K562 (cell line): ENCODE data around the gene ZSWIM7. TPM values are rescaled to one million over a fixed set of nuclear protein-coding genes. Genes with fewer than 3 reads are reported as not detected.
A peak's percentile ranks its signal among the peaks of the same experiment; 100 is the strongest.

Experiments used
- ATAC-seq: fragments of 200-7000 bp; cut with Tn5 transposase; 3 replicates; pipeline ENCODE4 v1.9.1; 2020; ENCODE audit warnings: moderate library complexity
- BruUV-seq: library from RNA; stranded (reverse); fragments of 400-500 nt; replicated peaks from 2 replicates; lab custom pipeline; 2021; lab: Mats Ljungman, UMichigan
- CTCF ChIA-PET: fragments of 300-600 bp; formaldehyde crosslinking; extraction: SDS; loops from one replicate; lab custom pipeline; 2021; ENCODE audit warnings: low intra/inter-chr PET ratio; lab: Yijun Ruan, JAX
- POLR2A ChIA-PET: fragments of 300-600, 350-650 bp; sonication (Branson Sonifier 250); formaldehyde crosslinking; extraction: SDS; loops from one replicate; lab custom pipeline; 2021; ENCODE audit warnings: antibody characterized with exemption, inconsistent platforms; lab: Yijun Ruan, JAX
- DNase-seq, 4 experiments: peaks; one replicate each; pipeline versions ENCODE4 v3.0.0 to v3.0.0-alpha.2; 2011 to 2018; ENCODE audit warnings: low spot score in 3 of 4, mixed read lengths in 3 of 4; ENCODE audit errors: extremely low read depth in 1 of 4
- FAIRE-seq: peaks from 2 replicates; lab custom pipeline; 2011; peaks lifted over from hg19 to GRCh38; lab: Jason Lieb, UNC
- H2AFZ ChIP-seq: 2 replicates; pipeline ENCODE4 v1.6.0; 2011; ENCODE audit warnings: low read depth, low read length, control low read depth, inconsistent platforms
- H3K27ac ChIP-seq: fragments of 200-600 bp; 3 replicates; pipeline ENCODE4 v1.8.0; 2011; ENCODE audit warnings: low read depth, mild to moderate bottlenecking, control low read depth, inconsistent platforms, low read length, moderate library complexity, mixed read lengths; ENCODE audit errors: extremely low read depth
- H3K27me3 ChIP-seq, 2 experiments: fragments of 300-600 bp in 1 of 2; 2 replicates in 1 of 2; 3 replicates in 1 of 2; pipeline versions ENCODE4 v1.6.0 to v1.8.0; 2011; ENCODE audit warnings: inconsistent platforms in 2 of 2, low read length in 2 of 2, mild to moderate bottlenecking in 1 of 2, mixed read lengths in 1 of 2, moderate library complexity in 1 of 2; ENCODE audit not compliant: control insufficient read depth in 2 of 2, insufficient read depth in 2 of 2
- H3K36me3 ChIP-seq: fragments of 300-600 bp; 3 replicates; pipeline ENCODE4 v1.8.0; 2011; ENCODE audit warnings: mild to moderate bottlenecking, low read length, inconsistent platforms; ENCODE audit not compliant: control insufficient read depth, insufficient read depth
- H3K4me1 ChIP-seq, 2 experiments: fragments of 200-600 bp in 1 of 2; replicated peaks in 1 of 2; 2 replicates in 1 of 2; 3 replicates in 1 of 2; pipeline versions ENCODE4 v1.5.1 to v1.8.0; 2011; ENCODE audit warnings: inconsistent platforms in 2 of 2, low read length in 2 of 2, mild to moderate bottlenecking in 1 of 2, mixed read lengths in 1 of 2, moderate library complexity in 1 of 2; ENCODE audit not compliant: control insufficient read depth in 2 of 2, insufficient read depth in 2 of 2
- H3K4me2 ChIP-seq: 2 replicates; pipeline ENCODE4 v1.6.1; 2011; ENCODE audit warnings: low read length, control low read depth, inconsistent platforms, mixed read lengths; ENCODE audit not compliant: insufficient read depth
- H3K4me3 ChIP-seq: fragments of 200-600 bp; sonication (generic), shearing (Covaris generic); 2 replicates; pipeline ENCODE4 v1.5.1; 2016; ENCODE audit warnings: control low read depth, inconsistent platforms
- H3K79me2 ChIP-seq: fragments of 200-600 bp; 3 replicates; pipeline ENCODE4 v1.8.0; 2011; ENCODE audit warnings: low read length, inconsistent platforms; ENCODE audit not compliant: control insufficient read depth, insufficient read depth
- H3K9ac ChIP-seq, 2 experiments: 2 replicates each; pipeline versions ENCODE4 v1.6.0 to v1.6.1; 2011; ENCODE audit warnings: low read depth in 2 of 2, low read length in 2 of 2, control low read depth in 1 of 2, inconsistent platforms in 1 of 2, mild to moderate bottlenecking in 1 of 2, mixed read lengths in 1 of 2; ENCODE audit not compliant: insufficient read depth in 1 of 2
- H3K9me1 ChIP-seq: one replicate; pipeline ENCODE4 v1.6.0; 2011; ENCODE audit warnings: inconsistent platforms, mild to moderate bottlenecking, low read length, moderate library complexity; ENCODE audit not compliant: control insufficient read depth, insufficient read depth
- H3K9me3 ChIP-seq: replicated peaks from 2 replicates; pipeline ENCODE4 v1.5.1; 2011; ENCODE audit warnings: low read depth, low read length, inconsistent platforms; ENCODE audit not compliant: control insufficient read depth, insufficient read depth
- H4K20me1 ChIP-seq: replicated peaks from 2 replicates; pipeline ENCODE4 v1.6.1; 2011; ENCODE audit warnings: low read length, inconsistent platforms, mixed read lengths; ENCODE audit not compliant: control insufficient read depth, insufficient read depth
- ASH1L ChIP-seq: fragments of 450-650 bp; IDR thresholded peaks from 2 replicates; pipeline ENCODE4 v1.6.1; 2018; ENCODE audit warnings: borderline replicate concordance, mild to moderate bottlenecking, low read depth; ENCODE audit not compliant: partially characterized antibody
- C11orf30 ChIP-seq: fragments of 450-650 bp; IDR thresholded peaks from 2 replicates; pipeline ENCODE4 v1.6.1; 2016; ENCODE audit warnings: low read depth, mild to moderate bottlenecking
- CHD1 ChIP-seq: fragments of 200-600 bp; sonication (generic); IDR thresholded peaks from one replicate; pipeline ENCODE4 v1.6.1; 2012; ENCODE audit warnings: mild to moderate bottlenecking, moderate library complexity, low read length, inconsistent platforms
- ESRRA ChIP-seq: fragments of 450-650 bp; IDR thresholded peaks from 2 replicates; pipeline ENCODE4 v1.6.1; 2014; ENCODE audit warnings: low read depth, mild to moderate bottlenecking, moderate library complexity, borderline replicate concordance
- ETV6 ChIP-seq, 3 experiments: fragments of 150-350 bp in 1 of 3; sonication (generic) in 1 of 3; formaldehyde crosslinking in 1 of 3; IDR thresholded peaks; 2 replicates each; pipeline versions ENCODE4 v1.6.1 to v1.8.0; 2014 to 2022; ENCODE audit warnings: borderline replicate concordance in 2 of 3, low read depth in 2 of 3, antibody characterized with exemption in 1 of 3, low read length in 1 of 3, mild to moderate bottlenecking in 1 of 3, missing genetic modification reagents in 1 of 3
- GATAD2A ChIP-seq: fragments of 450-650 bp; IDR thresholded peaks from 2 replicates; pipeline ENCODE4 v1.6.1; 2017
- HDAC2 ChIP-seq: fragments of 450-650 bp; IDR thresholded peaks from 2 replicates; pipeline ENCODE4 v1.6.1; 2016; ENCODE audit warnings: mild to moderate bottlenecking
- NCOR1 ChIP-seq: fragments of 450-650 bp; IDR thresholded peaks from 2 replicates; pipeline ENCODE4 v1.6.1; 2016; ENCODE audit warnings: mild to moderate bottlenecking, moderate library complexity
- PCBP2 ChIP-seq: fragments of 200-400 bp; formaldehyde crosslinking; IDR thresholded peaks from 2 replicates; pipeline ENCODE4 v1.6.1; 2018; ENCODE audit warnings: low read length, low read depth, mild to moderate bottlenecking, moderate library complexity; ENCODE audit not compliant: poor library complexity, severe bottlenecking
- POLR2AphosphoS2 ChIP-seq: IDR thresholded peaks from 2 replicates; pipeline ENCODE4 v1.6.1; 2012; ENCODE audit warnings: low read length, improper control_type of control experiment
- POLR2B ChIP-seq: fragments of 450-650 bp; IDR thresholded peaks from 2 replicates; pipeline ENCODE4 v1.6.1; 2018; ENCODE audit warnings: low read depth; ENCODE audit not compliant: partially characterized antibody
- PTRF ChIP-seq: fragments of 450-650 bp; IDR thresholded peaks from 2 replicates; pipeline ENCODE4 v1.6.1; 2016; ENCODE audit warnings: mild to moderate bottlenecking, missing genetic modification characterization, missing compliant biosample characterization
- RBM15 ChIP-seq: fragments of 200-400 bp; formaldehyde crosslinking; IDR thresholded peaks from 2 replicates; pipeline ENCODE4 v1.6.1; 2018; ENCODE audit warnings: mild to moderate bottlenecking, low read length, moderate library complexity; ENCODE audit not compliant: insufficient read depth
- SREBF1 ChIP-seq: fragments of 150-350 bp; IDR thresholded peaks from 2 replicates; pipeline ENCODE4 v1.6.1; 2014; ENCODE audit warnings: antibody characterized with exemption, low read depth, low read length, borderline replicate concordance
- STAG1 ChIP-seq: sonication (generic); formaldehyde crosslinking; IDR thresholded peaks from 2 replicates; pipeline ENCODE4 v1.5.0; 2020; ENCODE audit warnings: missing genetic modification reagents, borderline replicate concordance
- TBL1XR1 ChIP-seq, 2 experiments: IDR thresholded peaks; 2 replicates each; pipeline ENCODE4 v1.6.1; 2012; ENCODE audit warnings: improper control_type of control experiment in 2 of 2, low read length in 2 of 2, mild to moderate bottlenecking in 1 of 2
- TBP ChIP-seq: optimal IDR thresholded peaks from 2 replicates; pipeline ENCODE3; 2011; ENCODE audit warnings: low read depth, low read length, improper control_type of control experiment
- ZNF785 ChIP-seq: fragments of 250-450 bp; sonication (Bioruptor Pico); IDR thresholded peaks from 2 replicates; pipeline ENCODE4 v1.4.0; 2020; ENCODE audit warnings: mild to moderate bottlenecking
- ZSCAN32 ChIP-seq: fragments of 450-650 bp; formaldehyde crosslinking; IDR thresholded peaks from 2 replicates; pipeline ENCODE4 v1.4.0; 2020; ENCODE audit warnings: mild to moderate bottlenecking, moderate library complexity
- WGBS: fragments of 100-300 bp; shearing (Covaris generic); methylation state at CpG from one replicate; pipeline ENCODE4 v1.1.6; 2016; ENCODE audit warnings: low coverage, mixed read lengths; ENCODE audit not compliant: insufficient coverage; ENCODE audit errors: missing lambda C conversion rate; 5-methylcytosine and 5-hydroxymethylcytosine counted together
- in situ Hi-C: fragments of 300-500 bp; cut with MboI; formaldehyde crosslinking; loops from 4 replicates; pipeline ENCODE4 v1.15.0; 2018; ENCODE audit warnings: inconsistent platforms, mixed read lengths
- intact Hi-C: fragments of 100-400 bp; cut with micrococcal nuclease; formaldehyde crosslinking; loops from 2 replicates; pipeline ENCODE4 v1.14.2; 2022
- polyA plus RNA-seq, 8 experiments: library from polyadenylated mRNA; depleted of rRNA in 4 of 8; stranded (reverse) in 5 of 8; unstranded in 3 of 8; fragments of >200 nt; fragmentation: Nextera tagmentation in 2 of 8; fragmentation: Illumina TruSeq in 1 of 8; extraction: Ambion mirVana in 2 of 8; extraction: Trizol in 1 of 8; gene quantifications; 2 replicates each; pipeline versions ENCODE4 v1.2.1 to v1.2.3, GENCODE V29; 2011 to 2014; ENCODE audit warnings: inconsistent platforms in 1 of 8, missing spikeins in 1 of 8
- total RNA-seq, 7 experiments: library from RNA; depleted of rRNA in 6 of 7; stranded (reverse); fragments of >200 nt in 6 of 7; fragmentation: Illumina TruSeq in 2 of 7; extraction: Trizol in 2 of 7; gene quantifications; 2 replicates each; pipeline versions ENCODE4 v1.2.1 to v1.2.3, GENCODE V29; 2011 to 2021; ENCODE audit warnings: low replicate concordance in 1 of 7

Gene ZSWIM7
- total and polyA plus RNA-seq, 9 of the 15 experiments (the other 6 are each of a cell fraction or from before 2014, with no cell fraction given): 5.9 to 18.7 (median 9.5) TPM

GRCh38 chr17:15973016-15973415, 26.5 kb downstream of the ZSWIM7 start:
- Histone ChIP-seq H2AFZ (no peak overlapping the region), H3K27ac (no peak overlapping the region), H3K9me1 (no peaks in the 10 kb centered on the region), H4K20me1 (no peaks in the 10 kb centered on the region), H3K4me3 (no peak overlapping the region), H3K4me1 (peaks cover 14 to 37% of the 10 kb centered on the region in 2 experiments), H3K27me3 (no peaks in the 10 kb centered on the region), H3K9me3 (no peaks in the 10 kb centered on the region), H3K9ac (no peak overlapping the region), H3K4me2 (no peak overlapping the region), H3K79me2 (peaks cover 35% of the 10 kb centered on the region), H3K36me3 (peaks cover 32% of the 10 kb centered on the region; the same call in 2 of the 3 replicates)
- ATAC-seq (no peak), DNase-seq (no peak), FAIRE-seq (no peak)
- BruUV-seq: no TSS peak
- CTCF ChIA-PET: no interaction called here
- intact Hi-C loops (no loop called here), in situ Hi-C loops (loop anchor here (25.0 kb wide), 1 partner anchor 711 kb away; the partner anchor contains the start of gene PMP22)
- TF ChIP-seq ETV6 (IDR thresholded peaks at IDR 0.05; ENCODE audit: borderline replicate concordance in 1 of 2, low read depth in 2 of 2, low read length in 1 of 2): no peak
- TF ChIP-seq ETV6 (CRISPR knock-in tag; IDR thresholded peaks at IDR 0.05; ENCODE audit: borderline replicate concordance): no peak
- no peak for TF ChIP-seq C11orf30
- TF ChIP-seq SREBF1: no peak
- POLR2A ChIA-PET: no interaction called here

- H3K4me2 ChIP-seq: no peak overlapping the region
- in situ Hi-C loops: loop anchor here (25.0 kb wide), 1 partner anchor 710 kb away; the partner anchor contains the start of gene PMP22
- TF ChIP-seq HDAC2 (0 out of 2 replicates have a peak, but pooled peaks have one; percentile 35), RBM15 (no peak), ESRRA (no peak), ZSCAN32 (CRISPR knock-in tag) (no peak), ZNF785 (CRISPR knock-in tag) (no peak), POLR2B (no peak), CHD1 (no peak), GATAD2A (no peak), PTRF (no peak), TBL1XR1 (IDR thresholded peaks at IDR 0.05; ENCODE audit: low read length in 2 of 2) (no peak), TBP (no peak), ASH1L (no peak), STAG1 (CRISPR knock-in tag) (no peak), NCOR1 (0 out of 2 replicates have a peak, but pooled peaks have one; percentile 9), POLR2AphosphoS2 (no peak), PCBP2 (no peak)
Observed at GRCh38 chr17:15972497-15972951, 27.0 kb downstream of the ZSWIM7 start.

More at GRCh38 chr17:15972497-15972951, 27.0 kb downstream of the ZSWIM7 start:
- Histone ChIP-seq H3K9ac (no peak overlapping the region), H3K4me1 (peaks cover 14 to 34% of the 10 kb centered on the region in 2 experiments), H4K20me1 (no peaks in the 10 kb centered on the region), H3K9me3 (no peaks in the 10 kb centered on the region), H3K9me1 (no peaks in the 10 kb centered on the region), H3K79me2 (peaks cover 40% of the 10 kb centered on the region), H3K27me3 (no peaks in the 10 kb centered on the region), H3K36me3 (peaks cover 27% of the 10 kb centered on the region; the same call in 2 of the 3 replicates), H3K27ac (no peak overlapping the region), H3K4me3 (no peak overlapping the region), H2AFZ (no peak overlapping the region)
- BruUV-seq: no TSS peak
- POLR2A ChIA-PET: interaction anchor here (0.9 kb wide), 1 partner anchor 14 kb away, joined by 3 read pairs; no protein-coding TSS in a partner anchor
- CTCF ChIA-PET: no interaction called here
- DNase-seq (peak in 1 of 4 experiments; percentile 29), ATAC-seq (peak; percentile 63), FAIRE-seq (peak; percentile 78)
- intact Hi-C loops: no loop called here
- WGBS: 3% methylated on average over 4 of the region's 4 CpGs
